EL (cell line): ENCODE results near the gene MLX.

Experiments used
- DNase-seq: peaks from one replicate; pipeline ENCODE4 v3.0.0-alpha.2; 2016

Gene MLX

DNA sequence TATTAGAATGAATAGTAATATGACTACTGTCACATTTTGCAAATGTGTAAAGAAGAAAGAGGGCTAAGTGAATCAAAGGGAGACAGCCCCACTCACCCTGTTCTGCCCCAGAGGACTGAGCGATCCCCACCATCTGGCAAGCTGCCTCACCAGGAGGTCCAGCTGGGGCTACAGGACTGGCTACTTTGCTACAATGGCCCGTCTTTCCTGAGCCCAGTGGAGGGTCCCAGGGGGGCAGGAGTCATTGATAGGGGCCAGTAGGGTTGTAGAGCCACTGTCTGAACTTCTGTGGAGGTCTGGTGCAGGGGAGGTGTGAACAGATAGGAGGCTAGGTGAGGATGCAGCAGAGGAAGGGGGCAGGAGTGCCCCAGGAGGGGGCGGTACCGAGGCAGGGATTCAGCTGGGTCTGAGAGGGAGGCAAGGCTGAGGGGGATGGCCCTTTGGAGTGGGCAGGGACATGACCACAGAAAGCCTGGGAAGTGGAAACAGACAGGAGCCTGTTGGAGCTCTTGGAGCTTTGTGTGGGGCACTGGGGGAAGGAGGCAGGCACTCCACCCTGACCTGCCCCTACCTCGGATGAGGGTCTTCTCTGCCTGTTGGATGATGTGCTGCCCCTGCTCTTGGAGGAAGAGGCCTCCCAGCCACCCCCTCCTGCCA lies 10.8 kb upstream of the MLX start:
- peak; percentile 45 for DNase-seq

DNA sequence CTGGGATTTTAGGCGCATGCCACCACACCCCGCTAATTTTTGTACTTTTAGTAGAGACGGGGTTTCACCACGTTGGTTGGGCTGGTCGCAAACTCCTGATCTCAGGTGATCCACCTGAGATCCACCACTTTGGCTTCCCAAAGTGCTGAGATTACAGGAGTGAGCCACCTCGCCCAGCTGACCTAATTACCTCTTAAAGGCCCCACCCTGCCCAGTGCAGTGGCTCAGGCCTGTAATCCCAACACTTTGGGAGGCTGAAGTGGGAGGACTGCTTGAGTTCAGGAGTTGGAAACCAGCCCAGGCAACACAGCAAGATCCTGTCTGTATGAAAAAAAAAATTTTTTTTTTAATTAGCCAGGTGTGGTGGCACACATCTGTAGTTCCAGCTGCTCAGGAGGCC lies 7.8 kb upstream of the MLX start:
- no peak for DNase-seq

DNA sequence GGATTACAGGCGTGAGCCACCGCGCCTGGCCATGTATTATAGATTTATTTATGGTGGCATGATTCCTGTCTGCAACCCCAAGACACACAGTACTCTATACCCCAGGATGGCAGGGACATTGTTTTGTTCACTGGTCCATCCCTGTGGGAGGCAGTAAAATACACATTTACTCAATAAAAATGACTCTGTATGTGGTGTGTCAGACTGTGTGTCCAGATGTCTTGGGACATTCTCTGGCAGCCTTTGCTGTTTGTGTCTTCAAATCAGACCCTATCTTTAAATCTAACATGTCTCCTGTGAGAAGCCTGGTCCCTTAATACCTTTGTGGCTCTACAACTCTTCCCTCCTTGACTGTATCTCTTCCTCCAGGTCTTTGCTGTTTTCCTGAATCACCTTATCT lies 6.7 kb upstream of the MLX start:
- DNase-seq: no peak

DNA sequence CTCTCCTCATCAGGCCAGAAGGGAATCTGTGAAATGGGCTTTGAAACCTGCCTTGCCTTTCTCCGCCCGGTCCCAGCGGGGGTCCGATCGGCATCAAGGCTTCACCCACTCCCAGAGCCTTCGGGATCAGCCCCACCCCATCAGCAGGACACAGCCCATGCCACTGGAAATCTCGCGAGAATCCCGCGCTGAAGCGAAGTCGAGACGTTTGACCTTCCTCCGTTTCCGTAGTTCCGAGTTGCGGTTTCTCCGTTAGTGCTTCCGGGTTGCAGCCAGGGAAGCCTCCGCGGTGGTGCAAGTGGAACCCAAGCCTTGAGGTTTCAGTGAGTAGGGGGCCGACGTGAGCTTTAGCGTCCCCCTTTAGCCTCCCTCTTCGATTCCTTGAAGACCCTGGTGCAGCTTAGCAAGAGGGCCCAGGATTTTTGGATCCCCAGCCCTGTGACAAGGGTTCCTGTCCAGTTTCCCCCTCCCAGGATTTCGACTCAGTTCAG lies 5.0 kb upstream of the MLX start, which contains the start of gene COASY:
TSS of gene COASY (plus strand) at position 252 of the 491 bp plus-strand sequence. CDS start 475 bp downstream, outside the sequence.
- DNase-seq: peak; percentile 98

DNA sequence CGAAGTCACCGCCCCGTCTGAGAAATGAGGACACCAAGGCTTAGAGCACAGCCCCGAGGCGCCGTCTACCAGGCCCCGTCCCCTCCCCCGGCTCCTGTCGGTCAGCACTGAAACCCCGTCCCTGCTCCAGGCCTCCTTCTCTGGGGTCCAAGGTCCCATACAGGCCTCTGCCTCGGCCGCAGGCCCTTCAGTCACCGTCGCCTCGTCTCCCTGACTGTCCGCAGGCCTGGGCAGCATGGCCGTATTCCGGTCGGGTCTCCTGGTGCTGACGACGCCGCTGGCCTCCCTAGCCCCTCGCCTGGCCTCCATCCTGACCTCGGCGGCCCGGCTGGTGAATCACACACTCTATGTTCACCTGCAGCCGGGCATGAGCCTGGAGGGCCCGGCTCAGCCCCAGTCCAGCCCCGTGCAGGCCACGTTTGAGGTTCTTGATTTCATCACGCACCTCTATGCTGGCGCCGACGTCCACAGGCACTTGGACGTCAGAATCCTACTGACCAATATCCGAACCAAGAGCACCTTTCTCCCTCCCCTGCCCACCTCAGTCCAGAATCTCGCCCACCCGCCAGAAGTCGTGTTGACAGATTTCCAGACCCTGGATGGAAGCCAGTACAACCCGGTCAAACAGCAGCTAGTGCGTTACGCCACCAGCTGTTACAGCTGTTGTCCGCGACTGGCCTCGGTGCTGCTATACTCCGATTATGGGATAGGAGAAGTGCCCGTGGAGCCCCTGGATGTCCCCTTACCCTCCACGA lies 4.3 kb upstream of the MLX start:
- DNase-seq: no peak

DNA sequence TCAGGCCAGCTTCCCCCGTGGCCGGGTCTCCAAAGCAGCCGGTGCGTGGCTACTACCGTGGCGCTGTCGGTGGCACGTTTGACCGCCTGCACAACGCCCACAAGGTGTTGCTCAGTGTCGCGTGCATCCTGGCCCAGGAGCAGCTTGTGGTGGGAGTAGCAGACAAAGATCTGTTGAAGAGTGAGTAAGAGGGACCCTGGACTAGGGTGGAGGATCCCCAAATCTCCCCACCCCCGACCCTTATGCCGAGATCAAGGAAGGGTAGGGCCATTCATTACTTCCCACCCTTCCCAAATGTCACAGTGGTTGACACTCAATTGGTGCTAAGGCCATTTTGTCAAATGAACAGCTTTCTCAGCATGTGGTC lies 3.8 kb upstream of the MLX start:
- no peak for DNase-seq

DNA sequence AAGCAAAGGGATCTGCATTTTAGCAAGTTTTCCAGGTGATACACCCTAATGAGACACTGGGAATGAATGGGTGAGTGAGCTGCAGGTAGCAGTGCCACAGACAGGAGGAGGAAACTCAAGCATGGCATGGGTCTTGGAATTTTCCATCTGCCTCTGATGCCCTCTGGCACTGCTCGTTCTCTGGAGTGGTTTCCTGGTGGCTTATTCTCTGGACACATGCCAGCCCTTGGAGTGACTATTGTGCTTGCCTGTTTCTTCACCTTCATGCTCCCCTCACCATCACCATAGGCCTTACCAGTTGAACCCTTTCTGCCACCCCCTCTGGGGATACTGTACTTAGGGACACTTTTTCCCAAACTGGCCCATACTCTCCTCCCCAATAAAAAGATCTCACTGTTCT lies 3.4 kb upstream of the MLX start:
- DNase-seq: peak; percentile 38

DNA sequence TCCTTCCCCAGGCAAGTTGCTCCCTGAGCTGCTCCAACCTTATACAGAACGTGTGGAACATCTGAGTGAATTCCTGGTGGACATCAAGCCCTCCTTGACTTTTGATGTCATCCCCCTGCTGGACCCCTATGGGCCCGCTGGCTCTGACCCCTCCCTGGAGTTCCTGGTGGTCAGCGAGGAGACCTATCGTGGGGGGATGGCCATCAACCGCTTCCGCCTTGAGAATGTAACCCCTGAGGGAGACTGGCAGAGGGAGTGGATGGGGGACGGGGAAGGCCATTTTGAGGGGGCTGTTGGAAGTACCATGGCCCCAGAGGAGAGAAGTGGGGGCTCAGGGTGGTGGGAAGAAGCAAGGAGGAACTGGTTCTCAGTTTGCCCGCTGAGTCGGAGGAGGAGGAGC lies 3.0 kb upstream of the MLX start:
- no peak for DNase-seq

DNA sequence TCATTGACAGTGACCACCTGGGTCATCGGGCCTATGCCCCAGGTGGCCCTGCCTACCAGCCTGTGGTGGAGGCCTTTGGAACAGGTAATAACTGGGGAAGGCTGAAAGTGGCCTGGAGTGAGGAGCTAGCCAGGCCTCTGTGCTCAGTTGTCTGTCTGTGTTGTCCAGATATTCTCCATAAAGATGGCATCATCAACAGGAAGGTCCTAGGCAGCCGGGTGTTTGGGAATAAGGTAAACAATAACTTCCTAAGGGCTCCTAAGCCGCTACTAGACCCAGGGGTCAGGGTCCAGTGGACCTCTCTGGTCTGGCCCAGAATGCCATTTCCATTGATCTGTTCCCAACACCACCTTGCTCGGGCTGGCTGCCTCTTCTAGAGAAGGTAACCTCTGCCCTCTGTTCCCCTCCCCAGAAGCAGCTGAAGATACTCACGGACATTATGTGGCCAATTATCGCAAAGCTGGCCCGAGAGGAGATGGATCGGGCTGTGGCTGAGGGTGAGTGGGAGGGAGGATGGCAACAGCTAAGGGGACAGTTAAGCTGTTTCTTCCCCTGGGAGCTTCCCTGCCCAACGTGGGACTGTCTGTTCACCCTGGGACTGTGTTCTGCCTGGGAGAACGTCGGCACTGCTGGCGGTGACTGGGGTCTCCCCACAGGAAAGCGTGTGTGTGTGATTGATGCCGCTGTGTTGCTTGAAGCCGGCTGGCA lies 1.9 kb upstream of the MLX start:
- DNase-seq: no peak

DNA sequence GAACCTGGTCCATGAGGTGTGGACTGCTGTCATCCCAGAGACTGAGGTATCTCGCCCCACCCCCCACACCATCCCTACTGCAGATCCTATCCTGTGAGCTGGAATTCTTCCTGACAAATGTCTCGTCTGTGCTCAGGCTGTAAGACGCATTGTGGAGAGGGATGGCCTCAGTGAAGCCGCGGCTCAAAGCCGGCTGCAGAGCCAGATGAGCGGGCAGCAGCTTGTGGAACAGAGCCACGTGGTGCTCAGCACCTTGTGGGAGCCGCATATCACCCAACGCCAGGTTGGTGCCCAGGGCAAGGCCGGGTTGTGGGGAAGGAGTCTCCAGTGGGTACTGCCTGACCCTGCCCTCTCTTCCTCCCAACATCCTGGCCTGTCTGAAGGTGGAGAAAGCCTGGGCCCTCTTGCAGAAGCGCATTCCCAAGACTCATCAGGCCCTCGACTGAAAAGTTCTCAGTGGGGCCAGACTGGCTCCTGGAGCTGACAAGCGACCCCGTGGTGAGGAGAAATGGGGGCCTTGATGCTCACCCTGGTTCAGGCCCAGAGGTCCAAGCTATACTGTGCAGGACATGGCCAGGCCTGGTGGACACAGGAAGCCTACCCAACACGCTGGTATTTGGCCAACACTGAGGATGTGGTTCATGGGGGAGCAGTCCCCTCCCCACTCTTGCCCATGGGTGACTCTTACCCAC lies 1.2 kb upstream of the MLX start:
- no peak for DNase-seq

DNA sequence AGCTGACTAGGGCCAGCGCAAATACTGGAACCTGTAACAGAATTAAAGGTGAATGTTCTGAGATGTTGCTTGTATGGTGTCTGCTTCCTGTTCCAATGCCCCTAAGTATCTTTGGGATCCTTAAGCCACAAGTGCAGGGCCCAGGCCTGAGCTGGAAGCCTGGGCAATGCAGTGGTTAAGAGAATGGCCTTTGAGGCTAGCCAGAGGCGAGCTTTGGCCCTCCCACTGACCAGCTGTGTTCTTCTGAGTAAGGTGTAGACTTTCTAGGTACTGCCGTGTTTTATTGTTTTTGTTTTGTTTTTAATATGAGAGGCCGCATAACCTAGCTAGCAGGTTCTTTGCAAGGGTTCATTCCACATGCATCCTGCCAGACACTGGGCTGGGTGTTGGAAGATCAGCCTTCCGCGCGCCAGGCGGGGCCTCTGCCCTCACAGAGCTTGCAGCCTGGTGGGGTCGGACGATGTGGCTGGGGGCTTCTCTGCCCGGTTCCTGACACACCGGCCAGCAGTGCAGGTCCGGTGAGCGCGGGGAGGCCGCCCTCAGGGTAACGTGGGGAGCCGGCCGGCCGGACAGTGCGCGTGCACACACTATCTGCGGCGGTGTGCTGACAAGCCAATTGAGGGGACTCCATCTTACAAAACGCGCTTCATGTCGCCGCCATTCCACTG lies 551 bp upstream of the MLX start:
- no peak for DNase-seq

DNA sequence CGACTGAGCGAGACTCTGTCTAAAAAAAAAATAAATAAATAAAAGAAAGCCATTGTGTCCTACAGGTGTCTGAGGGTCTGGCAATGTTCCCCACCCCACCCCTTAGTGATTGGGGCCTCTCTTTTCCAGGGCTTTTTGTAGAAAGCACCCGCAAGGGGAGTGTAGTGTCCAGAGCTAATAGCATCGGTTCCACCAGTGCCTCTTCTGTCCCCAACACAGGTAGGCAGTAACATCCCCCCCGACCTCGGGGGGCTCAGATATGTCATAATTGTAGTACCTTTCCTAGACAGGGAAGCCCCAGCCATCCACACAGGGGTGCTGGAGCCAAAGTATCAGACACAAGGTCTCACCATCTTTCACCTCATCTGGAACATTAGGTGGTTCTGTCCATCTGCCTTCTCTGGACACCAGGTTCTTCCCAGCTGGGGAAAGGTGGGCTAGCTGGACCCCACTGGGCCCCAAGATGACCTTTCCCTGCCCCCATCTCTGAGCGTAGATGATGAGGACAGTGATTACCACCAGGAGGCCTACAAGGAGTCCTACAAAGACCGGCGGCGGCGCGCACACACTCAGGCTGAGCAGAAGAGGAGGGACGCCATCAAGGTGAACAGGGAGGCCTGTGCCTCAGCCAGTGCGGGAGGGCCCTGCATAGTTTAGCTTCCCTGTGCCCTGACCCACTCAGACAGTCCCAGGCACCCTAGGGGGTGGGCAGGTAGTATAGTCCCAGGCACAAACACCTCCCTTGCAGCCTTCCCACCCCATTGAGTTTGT lies 1.6 kb downstream of the MLX start:
- no peak for DNase-seq

DNA sequence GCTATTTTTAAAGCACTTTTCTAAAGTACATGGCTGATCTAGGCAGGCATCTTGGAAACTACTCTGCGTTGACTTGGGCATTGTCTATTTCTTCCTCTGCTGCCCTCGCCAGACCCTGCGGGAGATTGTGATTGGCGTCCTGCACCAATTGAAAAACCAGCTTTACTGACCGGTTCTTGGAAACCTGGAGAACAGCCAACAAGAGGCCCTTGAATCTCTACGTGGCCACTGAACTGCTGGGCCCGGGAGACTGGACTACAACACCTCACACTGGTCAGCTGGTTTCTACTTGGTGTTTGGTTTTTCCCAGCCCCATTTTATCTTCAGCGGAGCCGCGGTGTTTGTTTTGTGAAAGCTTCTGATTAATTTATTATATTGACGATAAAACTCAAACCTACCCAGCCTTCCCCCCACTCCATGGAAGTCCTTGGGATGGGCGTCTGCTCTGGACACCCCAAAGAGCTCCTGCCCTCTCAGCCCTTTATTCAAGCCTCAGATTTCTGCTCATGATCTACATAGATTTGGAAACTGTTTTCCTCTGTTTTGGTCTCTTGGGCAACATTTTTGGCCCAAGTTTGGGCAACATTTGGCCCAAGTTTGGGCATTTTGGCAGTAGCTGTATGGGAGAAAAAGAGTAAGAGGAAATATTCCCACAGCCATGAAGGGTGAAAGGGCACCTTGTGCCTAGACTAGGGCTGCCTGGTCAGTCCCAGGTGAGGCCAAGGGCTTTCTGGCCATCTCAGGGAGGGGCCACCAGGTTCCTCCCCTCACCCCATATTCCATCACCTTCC lies 4.7 kb downstream of the MLX start:
- no peak for DNase-seq

DNA sequence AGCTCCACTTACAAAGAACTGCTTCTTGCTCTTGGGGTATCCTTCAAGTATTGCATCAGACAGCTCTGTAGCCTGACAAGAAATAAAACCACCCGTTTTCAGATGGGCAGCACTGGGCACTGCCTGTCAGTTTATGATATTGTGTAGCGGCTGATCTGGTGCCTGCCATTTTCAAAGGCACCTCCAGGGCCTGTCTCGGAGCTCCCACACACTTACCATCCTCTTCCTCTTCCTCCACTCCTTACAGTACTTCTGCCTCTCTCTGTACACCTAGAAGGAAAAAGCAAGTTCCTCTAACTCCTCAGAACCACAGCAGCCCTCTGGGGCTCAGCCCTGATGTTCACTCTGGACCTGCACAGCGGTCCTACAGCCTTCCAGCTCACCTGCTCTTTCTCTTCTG lies 6.2 kb downstream of the MLX start:
- DNase-seq: no peak

DNA sequence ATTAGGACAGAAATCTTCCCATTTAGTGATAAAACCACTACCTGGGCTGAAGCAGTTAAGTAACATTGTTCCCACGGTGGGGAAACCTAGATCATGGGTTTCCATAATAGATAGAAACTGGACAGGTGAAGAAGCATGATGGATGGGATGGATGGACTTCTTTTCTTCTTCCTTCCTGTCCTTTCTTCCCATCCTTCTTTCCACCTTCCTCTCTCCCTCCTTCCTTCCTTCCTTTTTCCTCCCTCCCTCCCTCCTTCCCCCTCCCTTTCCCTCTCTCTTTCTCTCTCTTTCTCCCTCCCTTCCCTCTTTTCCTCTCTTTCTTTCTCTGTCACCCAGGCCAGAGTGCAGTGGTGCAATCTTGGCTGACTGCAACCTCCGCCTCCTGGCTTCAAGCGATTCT lies 7.6 kb downstream of the MLX start:
- DNase-seq: no peak

DNA sequence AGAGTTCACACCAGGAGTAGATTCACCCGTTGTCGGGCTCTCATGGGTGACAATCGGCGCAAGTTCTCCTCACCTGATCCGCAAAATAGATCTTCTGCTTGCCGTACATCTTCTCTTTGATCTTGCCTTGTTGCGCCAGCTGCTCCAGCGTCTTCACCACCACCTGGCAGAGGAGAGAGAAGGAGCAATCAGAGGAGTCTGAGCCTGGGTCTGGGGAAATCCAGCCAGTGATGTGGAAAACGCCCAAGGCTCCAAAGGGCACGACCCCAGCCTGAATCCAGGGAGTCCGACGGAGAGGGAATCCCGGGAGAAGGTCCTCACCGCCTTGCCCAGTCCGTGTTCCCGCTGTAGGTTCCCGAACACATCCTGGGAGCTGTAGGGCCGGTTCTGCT lies 10.2 kb downstream of the MLX start:
- DNase-seq: no peak

DNA sequence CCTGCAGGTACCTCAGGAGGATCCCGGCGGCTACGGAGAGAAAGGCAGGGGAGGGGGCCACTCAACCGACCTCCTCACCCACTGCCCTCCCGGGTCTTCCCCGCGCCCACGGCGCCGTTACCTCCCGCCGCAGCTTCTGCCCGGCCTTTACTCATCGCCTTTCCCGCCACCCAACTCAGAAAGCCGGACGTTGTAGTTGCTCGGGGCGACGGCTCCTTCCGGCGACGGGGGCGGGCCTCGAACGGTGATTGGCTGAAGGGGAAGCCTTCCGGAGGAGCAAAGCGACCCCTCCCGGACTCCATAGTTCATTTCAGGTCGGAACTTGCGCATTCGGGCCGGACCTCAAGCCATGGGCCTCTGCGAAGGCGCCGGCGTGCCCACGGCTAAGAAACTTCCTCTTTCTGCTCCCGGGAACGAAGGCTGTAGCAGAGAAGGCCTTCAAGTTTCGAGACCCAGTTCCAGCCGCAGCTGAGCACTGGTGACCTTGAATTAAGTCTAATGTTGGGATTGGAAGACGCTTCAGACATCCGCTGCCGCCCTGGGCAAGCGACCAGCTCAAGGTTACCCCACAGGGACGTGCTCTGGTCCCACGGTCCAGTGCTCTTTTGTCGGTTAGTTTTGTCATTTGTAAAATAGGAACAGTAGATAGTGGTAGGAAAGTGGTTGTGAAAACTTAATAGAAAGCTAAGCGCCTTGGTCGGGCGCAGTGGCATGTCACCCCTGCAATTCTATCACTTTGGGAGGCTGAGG lies 10.8 kb downstream of the MLX start, which contains the start of gene PSMC3IP:
TSS of gene PSMC3IP (minus strand) at position 198 of the 750 bp plus-strand sequence. CDS start at position 155, 43 bp downstream.
- DNase-seq: peak; percentile 96

DNA sequence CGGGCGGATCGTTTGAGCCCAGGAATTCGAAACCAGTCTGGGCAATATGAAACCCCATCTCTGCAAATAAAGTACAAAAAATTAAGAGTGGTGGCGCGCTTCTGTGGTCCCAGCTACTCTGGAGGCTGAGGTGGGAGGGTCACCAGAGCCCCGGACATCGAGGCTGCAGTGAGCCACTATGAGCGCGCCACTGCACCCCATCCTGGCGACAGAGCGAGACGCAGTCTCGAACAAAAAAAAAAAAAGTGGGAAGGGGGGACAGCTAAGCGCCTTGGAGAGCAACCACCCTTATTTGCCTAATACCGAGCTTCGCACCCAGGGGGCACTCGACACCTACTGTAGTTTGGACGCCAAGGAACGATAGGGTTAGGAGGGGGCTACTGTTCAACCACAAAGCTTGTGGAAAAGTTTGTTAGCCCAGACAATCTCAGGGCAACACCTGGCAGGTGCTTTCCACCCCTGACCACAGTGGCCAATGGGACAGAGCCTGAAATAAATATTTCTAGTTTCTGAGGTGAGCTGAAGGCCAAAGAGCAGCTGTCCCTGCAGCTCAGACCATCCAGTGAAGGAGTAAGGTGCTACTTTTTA lies 11.5 kb downstream of the MLX start:
- peak; percentile 79 for DNase-seq

DNA sequence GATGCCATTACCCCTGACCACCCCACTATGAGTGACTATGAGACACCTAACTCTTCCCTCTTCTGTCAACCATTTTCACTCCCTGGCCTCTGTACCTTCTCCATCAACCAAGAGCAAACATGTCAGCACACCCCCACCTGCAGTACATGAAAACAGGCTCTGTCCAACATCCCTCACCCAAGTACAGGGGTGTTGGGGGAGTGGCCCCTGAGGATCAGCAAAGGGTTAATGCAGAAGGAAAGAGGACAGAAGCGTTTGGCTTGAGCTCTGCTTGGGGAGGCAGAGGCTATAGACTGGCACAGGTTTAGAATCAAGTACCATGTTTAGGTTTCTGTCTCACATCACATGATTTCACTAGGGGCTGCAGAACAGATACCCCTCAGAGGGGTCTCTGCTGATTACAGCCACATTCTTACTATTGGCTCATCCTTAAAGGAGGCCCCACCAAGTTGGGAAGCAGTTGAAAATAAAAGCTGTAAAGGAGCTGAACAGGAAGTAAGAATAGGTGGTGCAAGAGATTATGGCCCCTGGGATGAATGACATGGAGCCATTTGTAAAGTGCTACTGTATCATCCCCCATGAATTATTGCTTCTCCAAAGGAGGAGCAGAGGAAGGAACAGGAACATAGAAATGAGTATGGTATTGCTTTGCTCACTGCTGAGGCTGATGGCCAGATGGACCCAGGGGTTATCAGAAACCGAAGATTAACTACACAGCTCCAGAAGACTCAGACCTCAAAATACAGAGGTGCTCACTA lies 13.1 kb downstream of the MLX start:
- DNase-seq: no peak
